GM21576 (cell line): Measurements from ENCODE around the gene TMEM19.
"Not testable (repeated sequence)": the region's sequence is repeated elsewhere in the genome, so short reads cannot be mapped to it uniquely, and the experiment has no call there.

Experiments
- ATAC-seq: cut with Tn5 transposase; IDR thresholded peaks from one replicate; pipeline ENCODE4 v1.9.1; 2021; ENCODE audit warnings: mild to moderate bottlenecking, moderate library complexity; ENCODE audit not compliant: unreplicated experiment

The TMEM19 gene

GRCh38 chr12:71664411-71665089 is 21.3 kb upstream of the TMEM19 start:
- ATAC-seq: peak; percentile 13

DNA sequence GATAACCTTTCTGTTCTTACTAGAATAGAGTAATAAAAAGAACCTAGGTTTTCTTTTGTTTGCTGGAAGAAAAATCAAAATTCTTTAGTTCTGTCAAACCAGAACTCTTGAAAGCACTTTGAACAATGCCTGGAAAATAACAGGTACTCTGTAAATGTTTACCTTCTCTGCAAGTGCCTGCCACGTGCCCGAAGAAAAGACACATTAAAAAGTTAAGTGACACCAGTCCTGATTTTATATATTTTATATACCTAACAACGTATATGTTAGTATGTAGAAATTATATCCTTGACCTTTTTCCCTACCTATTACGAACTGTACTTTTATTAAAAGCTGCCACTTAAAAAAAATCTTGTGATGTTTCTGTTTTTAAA is 20.8 kb upstream of the TMEM19 start:
- ATAC-seq: no peak

- ATAC-seq: no peak
Measured at GRCh38 chr12:71666259-71666658, 19.6 kb upstream of the TMEM19 start.

- no peak for ATAC-seq
Measured at GRCh38 chr12:71671311-71671710, 14.6 kb upstream of the TMEM19 start.

DNA sequence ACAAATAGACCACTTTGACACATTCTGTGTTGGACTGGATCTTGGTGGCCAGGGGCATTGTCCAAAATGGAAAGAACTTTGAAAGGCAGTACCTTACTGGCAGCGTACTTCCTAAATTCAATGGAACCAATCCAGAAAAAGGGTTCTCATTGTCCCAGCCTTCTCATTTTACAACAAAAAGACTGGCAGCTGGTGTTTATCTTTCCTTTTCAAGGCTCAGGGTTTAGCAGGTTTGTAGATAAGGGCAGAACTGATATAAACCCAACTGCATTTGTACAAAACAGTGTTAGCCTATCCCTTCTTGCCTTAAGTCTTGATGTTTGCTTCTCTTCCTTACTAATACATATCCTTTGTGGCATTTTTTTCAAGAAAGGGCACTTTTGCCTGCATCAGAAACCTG is 14.1 kb upstream of the TMEM19 start:
- ATAC-seq: no peak

DNA sequence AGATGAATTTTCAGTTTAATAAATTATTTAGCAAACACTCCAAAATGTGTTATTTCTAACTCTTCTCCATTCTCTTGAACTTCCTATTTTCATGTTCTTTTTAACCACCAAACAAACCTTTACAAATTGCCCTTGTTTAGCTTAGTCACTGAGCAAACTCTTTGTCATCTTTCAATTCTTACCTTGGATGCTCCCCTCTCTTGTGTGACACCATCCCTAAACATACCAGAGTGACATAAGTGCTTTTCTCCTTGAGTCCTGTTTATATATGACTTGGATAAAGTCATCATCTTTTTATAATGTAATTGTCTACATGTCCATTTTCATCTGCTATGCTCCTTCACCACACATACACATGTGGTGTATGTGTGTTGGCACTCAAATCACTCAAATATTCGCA is 3.4 kb upstream of the TMEM19 start:
- ATAC-seq: no peak

DNA sequence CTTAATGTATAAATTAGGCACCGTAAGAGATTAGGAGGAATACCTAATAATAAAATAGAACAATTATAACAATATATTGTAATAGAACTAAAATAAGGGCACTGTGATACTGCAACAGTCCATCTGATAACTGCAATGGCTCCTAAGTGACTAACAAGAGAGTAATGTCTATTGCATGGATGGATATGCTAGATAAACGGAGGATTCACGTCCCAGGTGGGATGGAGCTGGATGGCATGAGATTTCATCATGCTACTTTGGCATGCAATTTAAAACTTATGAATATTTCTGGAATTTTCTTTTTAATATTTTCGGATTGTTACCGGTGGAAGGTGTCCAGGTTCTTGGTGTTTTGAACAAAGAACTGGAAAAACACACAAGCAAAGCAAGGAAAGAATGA is 2.2 kb upstream of the TMEM19 start:
- ATAC-seq: no peak

- ATAC-seq: no peak
Measured at GRCh38 chr12:71684081-71684480, 1.8 kb upstream of the TMEM19 start.

DNA sequence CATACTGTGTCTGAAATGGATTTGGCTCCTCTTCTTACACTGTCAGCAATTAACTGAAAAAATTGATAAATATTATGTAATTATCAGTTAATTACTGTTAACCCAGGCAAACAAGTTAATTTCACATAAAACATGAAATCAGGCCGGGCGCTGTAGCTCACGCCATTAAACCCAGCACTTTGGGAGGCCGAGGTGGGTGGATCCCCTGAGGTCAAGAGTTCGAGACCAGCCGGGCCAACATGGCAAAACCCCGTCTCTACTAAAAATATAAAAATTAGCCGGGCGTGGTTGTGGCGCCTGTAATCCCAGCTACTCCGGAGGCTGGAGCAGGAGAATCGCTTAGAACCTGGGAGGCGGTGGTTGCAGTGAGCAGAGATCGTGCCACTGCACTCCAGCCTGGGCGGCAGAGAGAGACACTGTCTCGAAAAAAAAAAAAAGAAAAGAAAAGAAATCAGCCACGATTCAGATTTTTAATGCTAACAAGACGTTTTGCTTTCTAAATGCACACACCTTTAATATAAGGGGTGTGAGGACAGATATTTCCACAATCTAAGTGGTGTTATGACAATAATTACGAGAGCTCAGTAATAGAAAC is 473 bp upstream of the TMEM19 start:
- ATAC-seq: no peak

DNA sequence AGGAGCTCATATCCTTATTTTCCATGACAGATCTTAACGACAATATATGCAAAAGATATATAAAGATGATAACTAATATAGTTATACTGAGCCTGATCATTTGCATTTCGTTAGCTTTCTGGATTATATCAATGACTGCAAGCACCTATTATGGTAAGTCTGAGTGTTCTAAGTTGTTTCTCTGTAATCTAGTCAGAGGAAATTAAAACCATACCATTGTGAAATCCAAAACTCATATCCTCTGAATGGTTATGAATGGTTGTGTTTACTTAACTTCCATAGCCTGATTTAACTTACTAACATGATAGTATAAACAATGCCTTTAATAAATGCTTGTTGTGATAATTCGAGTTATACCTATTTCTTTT is 760 bp downstream of the TMEM19 start:
- no peak for ATAC-seq

GRCh38 chr12:71687172-71687571 is 1.3 kb downstream of the TMEM19 start:
- ATAC-seq: not testable (repeated sequence)

GRCh38 chr12:71688961-71689570 is 3.2 kb downstream of the TMEM19 start:
- ATAC-seq: no peak

DNA sequence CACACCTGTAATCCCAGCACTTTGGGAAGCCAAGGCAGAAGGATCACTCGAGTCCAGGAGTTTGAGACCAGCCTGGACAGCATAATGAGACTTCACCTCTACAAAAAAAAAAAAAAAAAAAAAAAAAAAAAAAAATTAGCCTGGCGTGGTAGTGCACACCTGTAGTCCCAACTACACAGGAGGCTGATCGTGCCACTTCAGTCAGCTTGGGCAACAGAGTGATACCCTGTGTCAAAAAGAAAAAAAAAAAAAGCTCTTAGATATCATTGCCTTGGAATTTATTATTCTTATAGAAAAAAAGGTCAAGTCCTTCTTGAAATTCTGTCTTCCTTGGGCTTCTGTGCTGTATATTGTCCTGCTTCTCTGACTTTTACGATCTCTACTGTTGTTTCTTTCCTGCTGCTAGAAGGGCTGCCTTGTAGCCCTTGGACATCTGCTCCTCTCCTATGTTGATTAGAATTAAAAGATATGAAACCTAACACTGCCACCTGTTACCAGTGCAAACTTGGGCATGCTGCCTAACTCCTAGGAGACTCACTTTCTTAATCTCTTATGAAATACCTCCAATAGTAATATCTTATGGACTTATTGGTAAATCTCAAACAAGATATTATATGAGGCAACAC is 5.7 kb downstream of the TMEM19 start:
- ATAC-seq: no peak

DNA sequence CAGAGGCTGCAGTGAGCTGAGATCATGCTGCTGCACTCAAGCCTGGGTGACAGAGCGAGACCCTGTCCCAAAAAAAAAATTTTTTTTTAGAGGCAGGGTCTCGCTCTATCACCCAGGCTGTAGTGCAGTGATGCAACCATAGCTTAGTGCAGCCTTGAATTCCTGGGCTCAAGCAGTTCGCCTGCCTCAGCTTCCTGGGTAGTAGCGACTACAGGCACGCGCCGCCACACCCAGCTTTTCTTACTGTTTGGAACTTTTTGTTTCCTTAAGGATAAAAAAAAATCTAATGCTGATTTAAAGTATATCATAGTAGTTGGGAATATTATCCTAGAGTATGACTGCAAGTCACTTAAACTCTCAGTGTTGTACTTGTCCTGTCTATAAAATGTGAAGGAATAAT is 7.2 kb downstream of the TMEM19 start:
- no peak for ATAC-seq

DNA sequence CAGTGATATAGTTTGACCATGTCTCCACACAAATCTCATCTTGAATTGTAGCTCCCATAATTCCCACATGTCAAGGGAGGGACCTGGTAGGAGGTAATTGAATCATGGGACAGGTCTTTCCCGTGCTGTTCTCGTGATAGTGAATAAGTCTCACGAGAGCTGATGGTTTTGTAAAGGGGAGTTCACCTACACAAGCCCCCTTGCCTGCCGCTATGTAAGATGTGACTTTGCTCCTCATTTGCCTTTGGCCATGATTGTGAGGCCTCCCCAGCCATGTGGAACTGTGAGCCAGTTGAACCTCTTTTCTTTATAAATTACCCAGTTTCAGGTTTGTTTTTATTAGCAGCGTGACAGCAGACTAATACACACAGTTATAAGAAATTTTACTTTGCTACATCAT is 7.8 kb downstream of the TMEM19 start:
- ATAC-seq: peak; percentile 7

DNA sequence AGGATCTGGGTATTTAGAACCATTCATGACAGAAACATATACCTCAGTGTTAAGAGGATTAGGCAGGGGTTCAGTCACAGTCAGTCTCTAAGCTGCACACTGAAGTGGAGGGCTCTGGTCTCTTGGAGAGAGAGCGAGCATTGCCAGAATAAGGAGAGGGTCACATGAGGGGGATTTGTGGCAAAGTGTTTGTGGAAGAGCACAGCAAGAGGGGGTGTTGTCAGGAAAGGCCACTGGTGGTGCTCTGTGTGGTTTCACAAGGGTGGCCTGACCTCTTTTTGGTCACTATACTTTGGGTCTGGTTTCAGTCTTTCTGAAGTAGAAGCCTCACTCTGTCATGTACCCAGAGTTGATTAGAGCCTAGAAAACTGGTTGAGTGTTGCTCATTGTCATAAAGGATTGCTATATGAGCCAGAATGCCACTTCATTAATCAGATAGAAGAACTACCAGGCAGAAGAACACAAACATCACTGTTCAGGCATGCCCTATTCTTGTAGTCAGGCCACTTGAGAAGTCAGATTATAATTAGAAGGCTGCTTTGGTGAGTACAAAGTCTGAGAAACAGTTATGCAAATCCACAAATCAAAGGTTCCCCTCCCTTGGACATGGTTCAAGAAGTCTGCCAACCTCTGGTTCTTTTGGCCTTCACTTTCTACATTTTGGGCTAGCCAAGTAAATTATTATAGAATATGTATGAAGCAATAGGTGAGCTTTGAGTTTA is 8.4 kb downstream of the TMEM19 start:
- ATAC-seq: peak; percentile 74

GRCh38 chr12:71695782-71696181 is 9.9 kb downstream of the TMEM19 start:
- no peak for ATAC-seq

- not testable (repeated sequence) for ATAC-seq
Measured at GRCh38 chr12:71702181-71702580, 16.3 kb downstream of the TMEM19 start.

- ATAC-seq: no peak
Measured at GRCh38 chr12:71702590-71702989, 16.7 kb downstream of the TMEM19 start.

DNA sequence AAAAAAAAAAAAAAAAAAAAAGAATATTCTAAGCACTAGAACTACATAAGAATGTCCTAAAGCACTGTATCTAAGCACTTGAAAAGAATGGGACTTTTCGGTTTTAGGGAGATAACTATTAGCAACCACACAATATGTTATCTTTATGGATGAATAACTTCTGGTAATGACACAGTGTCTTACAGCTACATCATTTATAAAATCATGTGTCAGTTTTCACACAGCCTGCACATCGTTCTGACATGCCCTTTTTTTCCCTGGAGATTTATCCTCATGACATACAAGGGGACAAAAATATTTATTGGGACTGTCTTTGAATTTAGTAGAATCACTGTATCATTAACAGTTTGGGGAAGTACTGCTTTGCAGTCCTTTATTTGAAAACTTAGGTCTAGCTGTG is 17.3 kb downstream of the TMEM19 start:
- no peak for ATAC-seq

DNA sequence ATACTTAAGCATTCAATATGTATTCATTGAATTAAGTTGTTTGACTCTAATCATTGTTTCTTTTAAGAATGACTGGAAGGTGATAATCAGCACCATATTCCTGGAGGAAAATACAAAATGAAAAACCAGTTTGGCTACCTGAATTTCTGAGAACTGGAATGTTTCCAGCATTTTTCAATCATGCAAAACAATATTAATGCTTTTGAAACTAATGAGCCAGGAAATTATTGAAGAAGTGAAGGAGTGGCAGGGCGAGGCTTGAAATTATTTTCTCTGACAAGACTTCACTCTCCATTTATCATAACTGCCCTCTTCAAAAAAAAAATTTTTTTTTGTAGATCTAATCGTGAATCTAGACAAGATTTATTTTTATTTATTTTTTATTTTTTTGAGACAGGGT is 19.0 kb downstream of the TMEM19 start:
- no peak for ATAC-seq

DNA sequence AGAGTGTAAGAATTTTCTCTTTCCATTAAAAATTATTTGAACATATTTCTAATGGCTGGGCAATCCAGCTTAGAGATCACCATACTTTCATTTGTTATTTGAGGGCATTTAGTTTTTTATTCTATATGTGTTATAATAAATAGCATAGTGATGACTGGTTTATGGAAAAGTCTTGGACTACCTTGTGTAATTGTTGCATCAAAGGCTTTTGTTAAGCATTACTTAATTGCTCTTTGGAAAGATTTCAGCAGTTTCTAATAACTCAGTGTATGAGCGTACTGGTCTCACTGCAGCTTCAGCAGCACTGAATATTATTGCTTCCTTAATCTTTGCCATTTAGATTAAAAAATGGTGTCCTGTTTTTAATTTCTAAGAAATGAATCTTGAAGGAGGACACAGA is 22.8 kb downstream of the TMEM19 start:
- ATAC-seq: no peak
